ENCODE data around the gene DGKH.

The DGKH gene

GRCh38 chr13:42214446-42214845 is 166.0 kb downstream of the DGKH start:
- H3K27me3 ChIP-seq, result no peaks in the 10 kb centered on the region
- no peak overlapping the region for H3K27ac ChIP-seq
- TF ChIP-seq, protein P1, sequence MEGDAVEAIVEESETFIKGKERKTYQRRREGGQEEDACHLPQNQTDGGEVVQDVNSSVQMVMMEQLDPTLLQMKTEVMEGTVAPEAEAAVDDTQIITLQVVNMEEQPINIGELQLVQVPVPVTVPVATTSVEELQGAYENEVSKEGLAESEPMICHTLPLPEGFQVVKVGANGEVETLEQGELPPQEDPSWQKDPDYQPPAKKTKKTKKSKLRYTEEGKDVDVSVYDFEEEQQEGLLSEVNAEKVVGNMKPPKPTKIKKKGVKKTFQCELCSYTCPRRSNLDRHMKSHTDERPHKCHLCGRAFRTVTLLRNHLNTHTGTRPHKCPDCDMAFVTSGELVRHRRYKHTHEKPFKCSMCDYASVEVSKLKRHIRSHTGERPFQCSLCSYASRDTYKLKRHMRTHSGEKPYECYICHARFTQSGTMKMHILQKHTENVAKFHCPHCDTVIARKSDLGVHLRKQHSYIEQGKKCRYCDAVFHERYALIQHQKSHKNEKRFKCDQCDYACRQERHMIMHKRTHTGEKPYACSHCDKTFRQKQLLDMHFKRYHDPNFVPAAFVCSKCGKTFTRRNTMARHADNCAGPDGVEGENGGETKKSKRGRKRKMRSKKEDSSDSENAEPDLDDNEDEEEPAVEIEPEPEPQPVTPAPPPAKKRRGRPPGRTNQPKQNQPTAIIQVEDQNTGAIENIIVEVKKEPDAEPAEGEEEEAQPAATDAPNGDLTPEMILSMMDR (IDR thresholded peaks at IDR 0.05), result no peak
- H3K4me3 ChIP-seq (ENCODE audit: low read depth in 1 of 2, low read length in 1 of 2), result no peak overlapping the region
- H3K36me3 ChIP-seq, result no peaks in the 10 kb centered on the region
- H3K4me1 ChIP-seq (ENCODE audit: control insufficient read depth in 1 of 2, insufficient read depth in 1 of 2, low read depth in 1 of 2, low read length in 1 of 2), result no peaks in the 10 kb centered on the region
- H3K9me3 ChIP-seq, result no peaks in the 10 kb centered on the region

- Histone ChIP-seq H3K4me3 (ENCODE audit: low read depth in 1 of 2, low read length in 1 of 2) (no peak overlapping the region), H3K27ac (no peak overlapping the region), H3K9me3 (no peaks in the 10 kb centered on the region), H3K36me3 (no peaks in the 10 kb centered on the region), H3K4me1 (ENCODE audit: control insufficient read depth in 1 of 2, insufficient read depth in 1 of 2, low read depth in 1 of 2, low read length in 1 of 2) (no peaks in the 10 kb centered on the region), H3K27me3 (no peaks in the 10 kb centered on the region)
- TF ChIP-seq, protein P1 (IDR thresholded peaks at IDR 0.05), result no peak
Observed at GRCh38 chr13:42215578-42216421, 167.4 kb downstream of the DGKH start.

DNA sequence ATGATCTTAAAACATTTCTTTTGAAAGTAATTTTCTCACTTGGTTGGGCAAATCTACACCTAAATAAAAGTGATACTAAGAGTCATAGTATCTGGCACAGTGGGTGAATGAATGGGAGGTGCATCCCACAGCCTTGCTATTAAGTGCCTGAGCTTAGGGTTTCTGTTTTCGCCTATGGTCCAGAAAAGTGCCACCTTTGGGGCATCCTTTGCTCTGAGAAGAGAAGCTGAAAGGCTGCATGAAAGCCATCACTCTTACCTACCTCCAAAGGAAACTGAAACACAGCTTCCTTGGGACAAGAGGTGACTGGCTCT is 167.9 kb downstream of the DGKH start:
- no peak overlapping the region for H3K27ac ChIP-seq
- no peak overlapping the region for H3K4me3 ChIP-seq (ENCODE audit: low read depth in 1 of 2, low read length in 1 of 2)
- H3K4me1 ChIP-seq (ENCODE audit: control insufficient read depth in 1 of 2, insufficient read depth in 1 of 2, low read depth in 1 of 2, low read length in 1 of 2), result no peaks in the 10 kb centered on the region
- no peaks in the 10 kb centered on the region for H3K36me3 ChIP-seq
- TF ChIP-seq, protein P1 (IDR thresholded peaks at IDR 0.05), result no peak
- H3K27me3 ChIP-seq, result no peaks in the 10 kb centered on the region
- no peaks in the 10 kb centered on the region for H3K9me3 ChIP-seq

DNA sequence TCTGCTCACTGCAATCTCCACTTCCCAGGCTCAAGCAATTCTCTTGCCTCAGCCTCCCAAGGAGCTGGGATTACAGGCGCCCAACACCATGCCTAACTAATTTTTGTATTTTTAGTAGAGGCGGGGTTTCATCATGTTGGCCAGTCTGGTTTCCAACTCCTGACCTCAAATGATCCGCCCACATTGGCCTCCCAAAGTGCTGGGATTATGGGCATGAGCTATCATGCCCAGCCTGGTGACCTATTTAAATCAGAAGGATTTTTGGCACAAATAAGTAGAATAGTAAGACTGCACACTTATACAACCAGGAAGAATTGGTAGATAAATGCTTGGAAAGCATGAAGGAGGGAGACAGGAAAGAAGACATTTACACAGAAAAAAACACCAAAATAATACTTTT is 170.1 kb downstream of the DGKH start:
- no peak overlapping the region for H3K27ac ChIP-seq
- H3K27me3 ChIP-seq, result no peaks in the 10 kb centered on the region
- TF ChIP-seq, protein P1 (IDR thresholded peaks at IDR 0.05), result no peak
- H3K4me1 ChIP-seq (ENCODE audit: control insufficient read depth in 1 of 2, insufficient read depth in 1 of 2, low read depth in 1 of 2, low read length in 1 of 2), result no peaks in the 10 kb centered on the region
- H3K36me3 ChIP-seq, result no peaks in the 10 kb centered on the region
- no peak overlapping the region for H3K4me3 ChIP-seq (ENCODE audit: low read depth in 1 of 2, low read length in 1 of 2)
- H3K9me3 ChIP-seq, result no peaks in the 10 kb centered on the region

DNA sequence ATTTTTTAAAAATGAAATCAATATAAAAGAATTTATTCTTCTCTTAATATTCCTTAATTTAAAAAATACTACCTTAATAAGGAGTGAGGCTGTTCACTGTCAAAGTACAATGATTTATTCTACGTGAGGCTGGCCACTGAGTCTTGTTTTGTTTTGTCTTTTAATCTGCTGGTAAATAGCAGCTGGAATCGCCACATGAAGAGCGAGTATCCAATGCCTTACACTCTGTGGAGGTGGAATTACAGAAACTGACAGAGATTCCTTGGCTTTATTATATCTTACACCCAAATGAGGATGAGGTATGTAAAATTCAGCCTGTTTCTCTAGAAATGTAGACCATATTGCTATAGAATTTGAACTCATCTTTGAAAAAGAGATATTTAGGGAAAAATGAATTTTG is 170.6 kb downstream of the DGKH start:
- Histone ChIP-seq H3K36me3 (no peaks in the 10 kb centered on the region), H3K9me3 (no peaks in the 10 kb centered on the region), H3K27ac (no peak overlapping the region), H3K4me3 (ENCODE audit: low read depth in 1 of 2, low read length in 1 of 2) (no peak overlapping the region), H3K27me3 (no peaks in the 10 kb centered on the region), H3K4me1 (ENCODE audit: control insufficient read depth in 1 of 2, insufficient read depth in 1 of 2, low read depth in 1 of 2, low read length in 1 of 2) (no peaks in the 10 kb centered on the region)
- TF ChIP-seq, protein P1 (IDR thresholded peaks at IDR 0.05), result no peak

All from neutrophil (primary cell).